GM21717 (cell line): ENCODE measurements around the gene ST3GAL4.
"Not testable (repeated sequence)": the region's sequence is repeated elsewhere in the genome, so short reads cannot be mapped to it uniquely, and the experiment has no call there.

ENCODE experiments used
- ATAC-seq: cut with Tn5 transposase; IDR thresholded peaks from one replicate; pipeline ENCODE4 v1.9.1; 2021; ENCODE audit warnings: mild to moderate bottlenecking, moderate library complexity; ENCODE audit not compliant: unreplicated experiment

Gene ST3GAL4

GRCh38 chr11:126361400-126361799 is 5.9 kb downstream of the ST3GAL4 start:
- ATAC-seq, result no peak

- no peak for ATAC-seq
These were observed 7.6 kb downstream of the ST3GAL4 start for GRCh38 chr11:126362879-126363655.

GRCh38 chr11:126363706-126364248 is 8.3 kb downstream of the ST3GAL4 start:
- no peak for ATAC-seq

- ATAC-seq, result not testable (repeated sequence)
These were observed 9.2 kb downstream of the ST3GAL4 start for GRCh38 chr11:126364735-126365134.

- not testable (repeated sequence) for ATAC-seq
These were observed 10.0 kb downstream of the ST3GAL4 start for GRCh38 chr11:126365508-126365907.

- ATAC-seq, result no peak
These were observed 10.8 kb downstream of the ST3GAL4 start for GRCh38 chr11:126366064-126366822.

GRCh38 chr11:126366823-126367654 is 11.6 kb downstream of the ST3GAL4 start:
- not testable (repeated sequence) for ATAC-seq

GRCh38 chr11:126367806-126368205 is 12.3 kb downstream of the ST3GAL4 start:
- ATAC-seq, result not testable (repeated sequence)

GRCh38 chr11:126368336-126369119 is 13.0 kb downstream of the ST3GAL4 start:
- ATAC-seq, result not testable (repeated sequence)

GRCh38 chr11:126370016-126370415 is 14.5 kb downstream of the ST3GAL4 start:
- no peak for ATAC-seq

- ATAC-seq, result no peak
These were observed 16.1 kb downstream of the ST3GAL4 start for GRCh38 chr11:126371595-126371994.

GRCh38 chr11:126373389-126374066 is 18.0 kb downstream of the ST3GAL4 start:
- ATAC-seq, result not testable (repeated sequence)

- not testable (repeated sequence) for ATAC-seq
These were observed 19.2 kb downstream of the ST3GAL4 start for GRCh38 chr11:126374562-126375300.

- ATAC-seq, result no peak
These were observed 20.2 kb downstream of the ST3GAL4 start for GRCh38 chr11:126375726-126376125.

- no peak for ATAC-seq
These were observed 23.3 kb downstream of the ST3GAL4 start for GRCh38 chr11:126378763-126379162.

GRCh38 chr11:126380909-126381308 is 25.4 kb downstream of the ST3GAL4 start:
- no peak for ATAC-seq

- ATAC-seq, result not testable (repeated sequence)
These were observed 26.5 kb downstream of the ST3GAL4 start for GRCh38 chr11:126381960-126382359.

GRCh38 chr11:126382641-126383040 is 27.2 kb downstream of the ST3GAL4 start:
- ATAC-seq, result not testable (repeated sequence)
